HepG2 (cell line): ENCODE results near the gene RASAL1. TPM values are rescaled to one million over a fixed set of nuclear protein-coding genes. Genes with fewer than 3 reads are reported as not detected.

Experiments
- AHDC1 ChIP-seq: sonication (generic); formaldehyde crosslinking; IDR thresholded peaks from 2 replicates; pipeline ENCODE4 v1.5.1; 2020; ENCODE audit warnings: mild to moderate bottlenecking, missing genetic modification reagents, borderline replicate concordance
- E2F1 ChIP-seq: sonication (generic); formaldehyde crosslinking; IDR thresholded peaks from 2 replicates; pipeline ENCODE4 v1.5.0; 2020; ENCODE audit warnings: missing genetic modification reagents
- ERF ChIP-seq: IDR thresholded peaks from 2 replicates; pipeline ENCODE4 v1.6.1; 2018; ENCODE audit warnings: missing biosample characterization, missing genetic modification reagents
- HNRNPH1 ChIP-seq: fragments of 200-400 bp; formaldehyde crosslinking; optimal IDR thresholded peaks from 2 replicates; pipeline ENCODE3; 2017; ENCODE audit warnings: mild to moderate bottlenecking, low read depth, low read length
- HOXA5 ChIP-seq: sonication (generic); formaldehyde crosslinking; IDR thresholded peaks from 2 replicates; pipeline ENCODE4 v1.4.0; 2020; ENCODE audit warnings: missing genetic modification reagents
- MEIS2 ChIP-seq: sonication (generic); formaldehyde crosslinking; IDR thresholded peaks from 2 replicates; pipeline ENCODE4 v1.9.0; 2021; ENCODE audit warnings: mild to moderate bottlenecking, missing genetic modification reagents
- NCOA1 ChIP-seq: sonication (generic); formaldehyde crosslinking; IDR thresholded peaks from 2 replicates; pipeline ENCODE4 v1.9.0; 2021; ENCODE audit warnings: missing genetic modification reagents
- NFE2L2 ChIP-seq: fragments of 150-350 bp; IDR thresholded peaks from 2 replicates; pipeline ENCODE4 v1.6.1; 2014; ENCODE audit warnings: low read length
- NFRKB ChIP-seq: fragments of 450-650 bp; IDR thresholded peaks from 2 replicates; pipeline ENCODE4 v1.6.1; 2017
- SCMH1 ChIP-seq: sonication (generic); formaldehyde crosslinking; IDR thresholded peaks from 2 replicates; pipeline ENCODE4 v1.9.0; 2021; ENCODE audit warnings: missing genetic modification reagents, mild to moderate bottlenecking, borderline replicate concordance
- SIN3A ChIP-seq: IDR thresholded peaks from 2 replicates; pipeline ENCODE4 v1.6.1; 2011; ENCODE audit warnings: low read depth, mild to moderate bottlenecking, control low read depth, low read length, borderline replicate concordance
- ZNF33A ChIP-seq: sonication (generic); formaldehyde crosslinking; IDR thresholded peaks from 2 replicates; pipeline ENCODE4 v1.5.1; 2020; ENCODE audit warnings: missing genetic modification reagents, mild to moderate bottlenecking, moderate library complexity, borderline replicate concordance
- polyA plus RNA-seq, 8 experiments: library from polyadenylated mRNA; depleted of rRNA in 3 of 8; stranded (reverse) in 7 of 8; unstranded in 1 of 8; fragments of >200 nt; fragmentation: Illumina TruSeq in 4 of 8; extraction: Trizol in 4 of 8; gene quantifications; 2 replicates each; pipeline versions ENCODE4 v1.2.1 to v1.2.3, GENCODE V29; 2011 to 2016; ENCODE audit warnings: low read depth in 4 of 8, missing spikeins in 1 of 8, mixed read lengths in 1 of 8; ENCODE audit not compliant: insufficient read depth in 1 of 8
- total RNA-seq, 5 experiments: library from RNA; depleted of rRNA; stranded (reverse); fragments of >200 nt; fragmentation: Illumina TruSeq; extraction: Trizol; gene quantifications; 2 replicates each; pipeline ENCODE4 v1.2.3, GENCODE V29; 2016; ENCODE audit warnings: low read depth in 1 of 5
- TF ChIP-seq, protein P1 (sequence below): sonication (generic); formaldehyde crosslinking; IDR thresholded peaks from 2 replicates; pipeline ENCODE4 v1.4.0; 2020; ENCODE audit warnings: missing genetic modification reagents, mild to moderate bottlenecking, borderline replicate concordance
- TF ChIP-seq, protein P2 (sequence below): sonication (generic); formaldehyde crosslinking; IDR thresholded peaks from 2 replicates; pipeline ENCODE4 v1.4.0; 2020; ENCODE audit warnings: missing genetic modification reagents
- TF ChIP-seq, protein P3 (sequence below): fragments of 450-650 bp; IDR thresholded peaks from 2 replicates; pipeline ENCODE4 v1.6.1; 2016

RASAL1 gene
- total and polyA plus RNA-seq, 2 of the 13 experiments (the other 11 are each of a cell fraction or from before 2014, with no cell fraction given), result not detected

GRCh38 chr12:113184900-113185179, 49.3 kb upstream of the RASAL1 start (continued):
- 0 out of 2 replicates have a peak, but pooled peaks have one; percentile 24 for TF ChIP-seq AHDC1
- no peak for TF ChIP-seq ERF (CRISPR knock-in tag)
- no peak for TF ChIP-seq NCOA1 (CRISPR knock-in tag)
- TF ChIP-seq ZNF33A, result peak; percentile 61; the same call in 1 of the 2 replicates
- TF ChIP-seq, protein P1, sequence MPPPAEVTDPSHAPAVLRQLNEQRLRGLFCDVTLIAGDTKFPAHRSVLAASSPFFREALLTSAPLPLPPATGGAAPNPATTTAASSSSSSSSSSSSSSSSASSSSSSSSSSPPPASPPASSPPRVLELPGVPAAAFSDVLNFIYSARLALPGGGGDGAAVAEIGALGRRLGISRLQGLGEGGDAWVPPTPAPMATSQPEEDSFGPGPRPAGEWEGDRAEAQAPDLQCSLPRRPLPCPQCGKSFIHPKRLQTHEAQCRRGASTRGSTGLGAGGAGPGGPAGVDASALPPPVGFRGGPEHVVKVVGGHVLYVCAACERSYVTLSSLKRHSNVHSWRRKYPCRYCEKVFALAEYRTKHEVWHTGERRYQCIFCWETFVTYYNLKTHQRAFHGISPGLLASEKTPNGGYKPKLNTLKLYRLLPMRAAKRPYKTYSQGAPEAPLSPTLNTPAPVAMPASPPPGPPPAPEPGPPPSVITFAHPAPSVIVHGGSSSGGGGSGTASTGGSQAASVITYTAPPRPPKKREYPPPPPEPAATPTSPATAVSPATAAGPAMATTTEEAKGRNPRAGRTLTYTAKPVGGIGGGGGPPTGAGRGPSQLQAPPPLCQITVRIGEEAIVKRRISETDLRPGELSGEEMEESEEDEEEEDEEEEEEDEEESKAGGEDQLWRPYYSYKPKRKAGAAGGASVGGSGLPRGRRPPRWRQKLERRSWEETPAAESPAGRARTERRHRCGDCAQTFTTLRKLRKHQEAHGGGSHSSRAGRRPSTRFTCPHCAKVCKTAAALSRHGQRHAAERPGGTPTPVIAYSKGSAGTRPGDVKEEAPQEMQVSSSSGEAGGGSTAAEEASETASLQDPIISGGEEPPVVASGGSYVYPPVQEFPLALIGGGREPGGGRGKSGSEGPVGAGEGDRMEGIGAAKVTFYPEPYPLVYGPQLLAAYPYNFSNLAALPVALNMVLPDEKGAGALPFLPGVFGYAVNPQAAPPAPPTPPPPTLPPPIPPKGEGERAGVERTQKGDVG (CRISPR knock-in tag), result 0 out of 2 replicates have a peak, but pooled peaks have one; percentile 21
- 0 out of 2 replicates have a peak, but pooled peaks have one; percentile 6 for TF ChIP-seq HOXA5 (CRISPR knock-in tag)
- peak; percentile 48; the same call in 1 of the 2 replicates for TF ChIP-seq MEIS2 (CRISPR knock-in tag)
- no peak for TF ChIP-seq SCMH1
- no peak for TF ChIP-seq HNRNPH1
- TF ChIP-seq, protein P2, sequence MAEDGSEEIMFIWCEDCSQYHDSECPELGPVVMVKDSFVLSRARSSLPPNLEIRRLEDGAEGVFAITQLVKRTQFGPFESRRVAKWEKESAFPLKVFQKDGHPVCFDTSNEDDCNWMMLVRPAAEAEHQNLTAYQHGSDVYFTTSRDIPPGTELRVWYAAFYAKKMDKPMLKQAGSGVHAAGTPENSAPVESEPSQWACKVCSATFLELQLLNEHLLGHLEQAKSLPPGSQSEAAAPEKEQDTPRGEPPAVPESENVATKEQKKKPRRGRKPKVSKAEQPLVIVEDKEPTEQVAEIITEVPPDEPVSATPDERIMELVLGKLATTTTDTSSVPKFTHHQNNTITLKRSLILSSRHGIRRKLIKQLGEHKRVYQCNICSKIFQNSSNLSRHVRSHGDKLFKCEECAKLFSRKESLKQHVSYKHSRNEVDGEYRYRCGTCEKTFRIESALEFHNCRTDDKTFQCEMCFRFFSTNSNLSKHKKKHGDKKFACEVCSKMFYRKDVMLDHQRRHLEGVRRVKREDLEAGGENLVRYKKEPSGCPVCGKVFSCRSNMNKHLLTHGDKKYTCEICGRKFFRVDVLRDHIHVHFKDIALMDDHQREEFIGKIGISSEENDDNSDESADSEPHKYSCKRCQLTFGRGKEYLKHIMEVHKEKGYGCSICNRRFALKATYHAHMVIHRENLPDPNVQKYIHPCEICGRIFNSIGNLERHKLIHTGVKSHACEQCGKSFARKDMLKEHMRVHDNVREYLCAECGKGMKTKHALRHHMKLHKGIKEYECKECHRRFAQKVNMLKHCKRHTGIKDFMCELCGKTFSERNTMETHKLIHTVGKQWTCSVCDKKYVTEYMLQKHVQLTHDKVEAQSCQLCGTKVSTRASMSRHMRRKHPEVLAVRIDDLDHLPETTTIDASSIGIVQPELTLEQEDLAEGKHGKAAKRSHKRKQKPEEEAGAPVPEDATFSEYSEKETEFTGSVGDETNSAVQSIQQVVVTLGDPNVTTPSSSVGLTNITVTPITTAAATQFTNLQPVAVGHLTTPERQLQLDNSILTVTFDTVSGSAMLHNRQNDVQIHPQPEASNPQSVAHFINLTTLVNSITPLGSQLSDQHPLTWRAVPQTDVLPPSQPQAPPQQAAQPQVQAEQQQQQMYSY (CRISPR knock-in tag), result peak; percentile 66; the same call in 1 of the 2 replicates
- no peak for TF ChIP-seq NFE2L2
- TF ChIP-seq NFRKB, result no peak
- TF ChIP-seq, protein P3, sequence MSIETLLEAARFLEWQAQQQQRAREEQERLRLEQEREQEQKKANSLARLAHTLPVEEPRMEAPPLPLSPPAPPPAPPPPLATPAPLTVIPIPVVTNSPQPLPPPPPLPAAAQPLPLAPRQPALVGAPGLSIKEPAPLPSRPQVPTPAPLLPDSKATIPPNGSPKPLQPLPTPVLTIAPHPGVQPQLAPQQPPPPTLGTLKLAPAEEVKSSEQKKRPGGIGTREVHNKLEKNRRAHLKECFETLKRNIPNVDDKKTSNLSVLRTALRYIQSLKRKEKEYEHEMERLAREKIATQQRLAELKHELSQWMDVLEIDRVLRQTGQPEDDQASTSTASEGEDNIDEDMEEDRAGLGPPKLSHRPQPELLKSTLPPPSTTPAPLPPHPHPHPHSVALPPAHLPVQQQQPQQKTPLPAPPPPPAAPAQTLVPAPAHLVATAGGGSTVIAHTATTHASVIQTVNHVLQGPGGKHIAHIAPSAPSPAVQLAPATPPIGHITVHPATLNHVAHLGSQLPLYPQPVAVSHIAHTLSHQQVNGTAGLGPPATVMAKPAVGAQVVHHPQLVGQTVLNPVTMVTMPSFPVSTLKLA, result 0 out of 2 replicates have a peak, but pooled peaks have one; percentile 6
- TF ChIP-seq SIN3A, result 0 out of 2 replicates have a peak, but pooled peaks have one; percentile 18
- 0 out of 2 replicates have a peak, but pooled peaks have one; percentile 40 for TF ChIP-seq E2F1 (CRISPR knock-in tag)
